ENCODE data around the gene BCAN. TPM values are rescaled to one million over a fixed set of nuclear protein-coding genes. Genes with fewer than 3 reads are reported as not detected.

Gene BCAN
- total RNA-seq, 2 experiments from 2014 or later: not detected

GRCh38 chr1:156670791-156671190 is 28.9 kb downstream of the BCAN start:
- Mint-ChIP-seq H3K4me1 (ENCODE audit: low read depth) (no peaks in the 10 kb centered on the region), H3K4me3 (no peak overlapping the region), H3K9me3 (no peaks in the 10 kb centered on the region), H3K27me3 (peaks cover 17% of the 10 kb centered on the region), H3K27ac (no peak overlapping the region), H3K36me3 (ENCODE audit: low read depth) (no peaks in the 10 kb centered on the region)
- no peak for ATAC-seq
- POLR2A ChIA-PET: interaction anchor here (1.3 kb wide), 1 partner anchor 13 kb away, joined by 3 read pairs; no protein-coding TSS in a partner anchor
- DNase-seq: no peak
- intact Hi-C loops (cut with micrococcal nuclease): no loop called here
- CTCF ChIA-PET: interaction anchor here (0.9 to 1.5 kb wide), 3 partner anchors 19 to 44 kb away, joined by 3 to 8 read pairs (median 5); no protein-coding TSS in a partner anchor
- TF ChIP-seq CTCF (IDR thresholded peaks at IDR 0.05): no peak

GRCh38 chr1:156671804-156672203 is 29.9 kb downstream of the BCAN start:
- H3K4me1 Mint-ChIP-seq (ENCODE audit: low read depth): no peaks in the 10 kb centered on the region
- no peaks in the 10 kb centered on the region for H3K36me3 Mint-ChIP-seq (ENCODE audit: low read depth)
- no peak overlapping the region for H3K27ac Mint-ChIP-seq
- intact Hi-C loops (cut with micrococcal nuclease): no loop called here
- no peak overlapping the region for H3K4me3 Mint-ChIP-seq
- POLR2A ChIA-PET: interaction anchor here (0.8 kb wide), 1 partner anchor 11 kb away, joined by 4 read pairs; no protein-coding TSS in a partner anchor
- CTCF ChIA-PET: interaction anchor here (1.5 to 3.2 kb wide), 3 partner anchors 11 to 55 kb away, joined by 7 to 16 read pairs (median 8); no protein-coding TSS in a partner anchor
- ATAC-seq (no peak), DNase-seq (no peak)
- no peaks in the 10 kb centered on the region for H3K9me3 Mint-ChIP-seq
- no peak for TF ChIP-seq CTCF (IDR thresholded peaks at IDR 0.05)
- peaks cover 22% of the 10 kb centered on the region for H3K27me3 Mint-ChIP-seq

GRCh38 chr1:156673387-156674121 is 31.6 kb downstream of the BCAN start:
- no peak for ATAC-seq
- H3K9me3 Mint-ChIP-seq: no peaks in the 10 kb centered on the region
- no peak for TF ChIP-seq CTCF (IDR thresholded peaks at IDR 0.05)
- H3K4me1 Mint-ChIP-seq (ENCODE audit: low read depth): peaks cover 14% of the 10 kb centered on the region
- no peak overlapping the region for H3K27ac Mint-ChIP-seq
- intact Hi-C loops (cut with micrococcal nuclease): no loop called here
- CTCF ChIA-PET: interaction anchor here (0.7 to 3.2 kb wide), 4 partner anchors 12 to 92 kb away, joined by 3 to 16 read pairs (median 4); no protein-coding TSS in a partner anchor
- POLR2A ChIA-PET: interaction anchor here (1.4 to 2.8 kb wide), 2 partner anchors 12 to 14 kb away, joined by 3 to 12 read pairs; no protein-coding TSS in a partner anchor
- no peak overlapping the region for H3K4me3 Mint-ChIP-seq
- peaks cover 39% of the 10 kb centered on the region for H3K27me3 Mint-ChIP-seq
- H3K36me3 Mint-ChIP-seq (ENCODE audit: low read depth): no peaks in the 10 kb centered on the region
- DNase-seq: no peak

- no peak overlapping the region for H3K4me3 Mint-ChIP-seq
- intact Hi-C loops (cut with micrococcal nuclease): no loop called here
- no peaks in the 10 kb centered on the region for H3K36me3 Mint-ChIP-seq (ENCODE audit: low read depth)
- peaks cover 14% of the 10 kb centered on the region for H3K4me1 Mint-ChIP-seq (ENCODE audit: low read depth)
- POLR2A ChIA-PET: interaction anchor here (1.5 to 2.8 kb wide), 2 partner anchors 15 to 16 kb away, joined by 4 to 12 read pairs; no protein-coding TSS in a partner anchor
- H3K9me3 Mint-ChIP-seq: no peaks in the 10 kb centered on the region
- peaks cover 52% of the 10 kb centered on the region for H3K27me3 Mint-ChIP-seq
- no peak for DNase-seq
- ATAC-seq: no peak
- CTCF ChIA-PET: interaction anchor here (1.0 to 7.5 kb wide), 10 partner anchors 10 to 249 kb away, joined by 3 to 85 read pairs (median 21); partner anchors contain the start of gene METTL25B
- no peak for TF ChIP-seq CTCF (IDR thresholded peaks at IDR 0.05)
- H3K27ac Mint-ChIP-seq: no peak overlapping the region
These were observed 33.5 kb downstream of the BCAN start for GRCh38 chr1:156675210-156676113.

Measured in activated CD8-positive, alpha-beta T cell treated with anti-CD3 and anti-CD28 coated beads for 36 hours (primary cell).